C4-2B (cell line): Measurements from ENCODE around the gene ADCY2.

Experiments used
- H3K27ac ChIP-seq: fragments of 450-650 bp; 2 replicates; pipeline ENCODE4 v1.5.1; 2017
- CTCF ChIP-seq: fragments of 450-650 bp; conservative IDR thresholded peaks from 2 replicates; pipeline ENCODE4 v1.5.1; 2017; ENCODE audit warnings: mild to moderate bottlenecking
- ZFX ChIP-seq: fragments of 450-650 bp; IDR thresholded peaks from 2 replicates; pipeline ENCODE4 v1.6.1; 2017

The ADCY2 gene

DNA sequence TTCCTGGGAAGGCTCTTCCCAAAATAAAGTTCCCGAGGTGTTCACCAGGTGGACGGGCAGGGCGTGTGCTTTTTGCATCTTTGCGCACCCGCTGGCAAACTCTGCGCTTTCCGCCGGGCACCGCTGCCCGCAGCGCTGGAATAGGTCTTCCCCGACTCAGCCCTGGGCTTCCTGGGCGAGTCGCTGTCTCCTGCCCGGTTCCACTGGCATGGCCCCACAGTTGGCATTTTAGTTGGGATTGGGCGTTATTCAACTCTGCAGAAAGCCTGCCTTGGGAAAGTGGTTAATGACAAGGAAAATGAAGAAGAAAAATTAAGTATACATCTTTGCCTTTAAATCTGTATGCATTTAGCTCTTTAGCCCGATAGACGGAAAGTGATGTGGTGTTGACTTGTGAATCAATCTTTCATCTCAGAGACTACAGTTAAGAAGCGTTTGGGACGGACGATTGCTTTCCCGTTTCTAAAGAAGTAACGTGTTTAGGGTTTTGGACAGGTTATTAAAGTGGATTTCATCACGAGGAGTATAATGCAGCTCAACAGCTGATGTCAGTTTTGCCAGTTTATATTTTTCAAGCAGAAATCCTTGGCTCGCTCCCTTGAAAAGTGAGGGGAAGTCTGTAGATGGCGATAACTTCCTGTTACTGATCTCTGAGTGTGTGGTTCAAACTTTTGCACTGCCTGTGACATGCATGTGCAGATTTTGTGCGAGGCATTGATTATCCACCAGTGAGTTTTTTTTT, 946 bp downstream of the ADCY2 start:
- TF ChIP-seq CTCF (no peak), ZFX (no peak)
- H3K27ac ChIP-seq = no peak overlapping the region

DNA sequence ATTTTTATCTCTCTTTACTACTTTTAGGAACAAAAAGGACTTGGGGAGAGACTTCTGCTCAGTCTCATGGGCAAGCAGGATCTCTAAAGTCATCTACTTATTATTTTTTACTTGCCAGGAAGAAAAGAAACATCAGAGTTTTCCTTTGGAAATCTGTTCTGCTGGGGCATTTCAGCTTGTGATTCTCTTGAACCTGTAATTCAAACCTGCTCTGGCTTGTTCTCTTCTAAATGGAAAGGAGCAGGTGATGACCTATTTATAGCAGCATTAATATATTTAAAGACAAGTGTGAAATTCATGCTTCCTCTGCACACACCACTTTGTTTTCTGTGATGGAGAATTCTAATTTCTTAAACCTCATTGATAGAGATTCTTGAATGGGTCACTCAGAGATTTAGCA, 2.0 kb downstream of the ADCY2 start:
- TF ChIP-seq ZFX (no peak), CTCF (no peak)
- H3K27ac ChIP-seq = no peak overlapping the region

DNA sequence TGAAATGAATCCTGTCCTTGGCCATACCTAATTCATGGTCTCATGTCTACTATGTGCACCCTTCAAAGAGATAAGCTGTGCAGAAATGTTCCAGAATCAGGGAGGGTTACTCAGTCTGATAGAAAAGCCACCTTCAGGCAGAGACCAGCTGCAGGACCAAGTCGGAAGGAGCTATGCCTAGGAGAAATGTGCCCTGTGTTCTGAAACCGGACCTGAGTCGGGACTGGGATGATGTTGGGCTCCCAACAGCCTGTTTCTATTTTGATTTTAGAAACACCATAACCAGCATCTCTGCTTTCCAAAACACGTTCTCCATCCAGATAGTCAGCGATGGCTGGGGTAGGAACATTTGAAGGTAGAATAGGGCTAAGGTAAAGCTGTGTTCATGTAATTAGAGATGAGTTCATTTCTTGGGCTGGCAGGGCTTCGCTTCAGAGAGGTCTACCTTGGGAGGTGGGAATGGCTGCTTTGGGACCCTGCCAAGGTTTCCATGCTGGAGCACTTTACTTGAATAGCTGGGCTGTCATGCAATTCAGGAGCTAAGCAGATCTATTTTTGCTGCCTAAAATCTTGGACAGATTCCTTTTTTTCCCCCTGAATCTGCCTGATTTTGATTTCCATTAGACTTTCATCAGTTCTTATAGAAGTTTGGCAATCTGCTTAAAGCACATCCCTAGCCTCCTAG, 2.8 kb downstream of the ADCY2 start:
- TF ChIP-seq CTCF = no peak
- no peak overlapping the region for H3K27ac ChIP-seq

GRCh38 chr5:7405277-7405676, 9.3 kb downstream of the ADCY2 start:
- TF ChIP-seq ZFX (no peak), CTCF (no peak)
- no peak overlapping the region for H3K27ac ChIP-seq

DNA sequence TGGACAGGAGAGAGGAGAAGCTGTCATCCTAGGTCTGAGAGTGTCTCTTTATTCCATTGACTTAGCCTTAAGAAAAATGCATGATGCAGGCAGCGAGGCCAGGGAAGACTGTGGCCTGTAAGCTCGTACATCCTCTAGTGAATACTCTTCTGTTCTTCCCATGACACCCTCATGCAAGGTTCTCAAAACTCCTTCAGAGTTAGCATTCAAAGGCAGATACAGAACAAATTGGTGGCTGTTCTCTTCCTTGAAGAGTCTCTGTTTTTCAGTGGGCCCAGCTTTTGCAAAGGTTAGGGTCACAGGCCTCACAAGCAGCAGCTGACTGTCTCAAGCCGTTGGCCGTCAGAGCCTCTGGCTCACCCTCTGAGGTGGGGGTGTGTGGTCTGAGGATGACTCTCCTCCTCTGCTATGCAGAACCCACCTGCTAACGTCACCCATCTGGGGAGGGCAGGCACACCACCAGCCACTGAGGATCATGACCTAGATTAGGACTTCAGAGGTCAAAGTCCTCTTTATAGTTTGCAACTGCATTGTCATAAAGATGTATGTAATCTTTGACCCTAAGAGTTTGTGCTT, 15.1 kb downstream of the ADCY2 start:
- H3K27ac ChIP-seq = no peak overlapping the region
- TF ChIP-seq ZFX (no peak), CTCF (no peak)

DNA sequence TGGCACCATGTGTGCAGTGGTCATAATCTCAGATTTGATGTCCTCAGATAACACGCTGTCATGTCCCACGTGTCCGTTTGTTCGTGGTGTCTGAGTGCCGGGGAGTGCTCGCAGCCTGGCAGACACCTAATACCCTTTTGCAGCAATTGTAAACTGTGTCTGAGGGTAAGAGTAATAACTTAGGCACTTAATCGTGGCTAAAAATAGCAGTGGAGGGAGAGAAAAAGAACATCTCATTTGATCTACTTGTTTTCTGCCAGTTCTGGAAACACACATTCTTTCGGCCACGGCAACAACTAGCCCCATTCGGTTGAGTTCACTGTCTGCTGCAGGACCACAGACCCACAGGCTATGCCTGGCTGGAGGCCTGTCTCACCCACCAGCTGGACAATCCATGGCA, 16.5 kb downstream of the ADCY2 start:
- no peak for TF ChIP-seq ZFX
- no peak overlapping the region for H3K27ac ChIP-seq

GRCh38 chr5:7415123-7415522, 19.2 kb downstream of the ADCY2 start:
- TF ChIP-seq ZFX (no peak), CTCF (no peak)
- H3K27ac ChIP-seq = no peak overlapping the region
